SJSA1 (cell line): ENCODE measurements around the gene KRTAP4-16. TPM values are rescaled to one million over a fixed set of nuclear protein-coding genes. Genes with fewer than 3 reads are reported as not detected.
A peak's percentile ranks its signal among the peaks of the same experiment; 100 is the strongest.
"Not testable (repeated sequence)": the region's sequence is repeated elsewhere in the genome, so short reads cannot be mapped to it uniquely, and the experiment has no call there.

Experiments used
- DNase-seq, 2 experiments: peaks; one replicate each; pipeline ENCODE4 v3.0.0-alpha.2; 2015 to 2020; ENCODE audit warnings: low spot score in 2 of 2, low read depth in 1 of 2
- H3K27ac ChIP-seq: fragments of 250-450 bp; sonication (Bioruptor Pico); 2 replicates; pipeline ENCODE4 v1.5.1; 2020; ENCODE audit warnings: mild to moderate bottlenecking, moderate library complexity
- H3K27me3 ChIP-seq: fragments of 250-450 bp; sonication (Bioruptor Pico); replicated peaks from 2 replicates; pipeline ENCODE4 v1.5.1; 2020; ENCODE audit warnings: mild to moderate bottlenecking, moderate library complexity
- H3K36me3 ChIP-seq: fragments of 250-450 bp; sonication (Bioruptor Pico); 2 replicates; pipeline ENCODE4 v1.5.1; 2020; ENCODE audit warnings: mild to moderate bottlenecking
- H3K4me1 ChIP-seq: fragments of 250-450 bp; sonication (Bioruptor Pico); replicated peaks from 2 replicates; pipeline ENCODE4 v1.6.1; 2021; ENCODE audit warnings: mild to moderate bottlenecking
- H3K4me3 ChIP-seq: fragments of 250-450 bp; sonication (Bioruptor Pico); 2 replicates; pipeline ENCODE4 v1.5.1; 2020; ENCODE audit warnings: mild to moderate bottlenecking
- H3K9me3 ChIP-seq: fragments of 250-450 bp; sonication (Bioruptor Pico); replicated peaks from 2 replicates; pipeline ENCODE4 v1.5.1; 2020; ENCODE audit warnings: mild to moderate bottlenecking
- total RNA-seq: library from RNA; depleted of rRNA; stranded (reverse); fragments of >200 nt; shearing (Covaris generic); gene quantifications from 2 replicates; pipeline ENCODE4 v1.2.3, GENCODE V29; 2014

KRTAP4-16 gene
- total RNA-seq, 1 experiment from 2014 or later = not detected

- no peaks in the 10 kb centered on the region for H3K9me3 ChIP-seq
- no peak for DNase-seq
- no peak overlapping the region for H3K4me3 ChIP-seq
- H3K27me3 ChIP-seq = no peaks in the 10 kb centered on the region
- H3K4me1 ChIP-seq = peaks cover 15% of the 10 kb centered on the region
- H3K36me3 ChIP-seq = no peaks in the 10 kb centered on the region
- H3K27ac ChIP-seq = no peak overlapping the region
These were observed 6.0 kb upstream of the KRTAP4-16 start for GRCh38 chr17:41107941-41108450.

GRCh38 chr17:41105347-41105746 lies 3.3 kb upstream of the KRTAP4-16 start, which contains the start of gene KRTAP4-9:
TSS of gene KRTAP4-9 (plus strand) at chr17:41105389. CDS start at chr17:41105389, 0 bp downstream.
- Histone ChIP-seq H3K4me1 (peaks cover 15% of the 10 kb centered on the region), H3K27ac (peak within 1 kb of the TSS; percentile 56)
- DNase-seq, H3K9me3 ChIP-seq, H3K4me3 ChIP-seq, H3K36me3 ChIP-seq, H3K27me3 ChIP-seq: not testable (repeated sequence)

- DNase-seq = peak in 1 of 2 experiments; percentile 37
- H3K27me3 ChIP-seq, H3K36me3 ChIP-seq, H3K9me3 ChIP-seq, H3K4me3 ChIP-seq: not testable (repeated sequence)
- H3K4me1 ChIP-seq = peaks cover 20% of the 10 kb centered on the region
- H3K27ac ChIP-seq = peak overlapping the region; percentile 56
These were observed 2.5 kb upstream of the KRTAP4-16 start for GRCh38 chr17:41104386-41105038.

- Histone ChIP-seq H3K27me3 (no peaks in the 10 kb centered on the region), H3K36me3 (no peaks in the 10 kb centered on the region), H3K4me3 (no peak overlapping the region), H3K27ac (peak overlapping the region; percentile 56), H3K4me1 (peaks cover 21% of the 10 kb centered on the region), H3K9me3 (no peaks in the 10 kb centered on the region)
- peak in 1 of 2 experiments; percentile 46 for DNase-seq
These were observed 1.9 kb upstream of the KRTAP4-16 start for GRCh38 chr17:41103896-41104295.

- H3K27me3 ChIP-seq, H3K9me3 ChIP-seq, H3K36me3 ChIP-seq, H3K4me3 ChIP-seq: not testable (repeated sequence)
- peak overlapping the region; percentile 60 for H3K27ac ChIP-seq
- H3K4me1 ChIP-seq = peaks cover 19% of the 10 kb centered on the region
- DNase-seq = peak; percentile 57 to 72
These were observed 2.1 kb downstream of the KRTAP4-16 start for GRCh38 chr17:41099682-41100480.

- H3K4me1 ChIP-seq = peaks cover 16% of the 10 kb centered on the region
- H3K36me3 ChIP-seq = no peaks in the 10 kb centered on the region
- no peak for DNase-seq
- no peaks in the 10 kb centered on the region for H3K27me3 ChIP-seq
- no peak overlapping the region for H3K4me3 ChIP-seq
- H3K9me3 ChIP-seq = no peaks in the 10 kb centered on the region
- no peak overlapping the region for H3K27ac ChIP-seq
These were observed 3.5 kb downstream of the KRTAP4-16 start for GRCh38 chr17:41098481-41098880.

GRCh38 chr17:41098042-41098441 lies 4.0 kb downstream of the KRTAP4-16 start, which contains the start of gene KRTAP4-8:
TSS of gene KRTAP4-8 (minus strand) at chr17:41098142. CDS start at chr17:41098084, 58 bp downstream.
- H3K27ac ChIP-seq = no peak within 1 kb of the TSS
- H3K36me3 ChIP-seq = no peaks in the 10 kb centered on the region
- H3K4me3 ChIP-seq = no peak within 1 kb of the TSS
- DNase-seq = no peak
- no peaks in the 10 kb centered on the region for H3K9me3 ChIP-seq
- no peaks in the 10 kb centered on the region for H3K27me3 ChIP-seq
- H3K4me1 ChIP-seq = peaks cover 12% of the 10 kb centered on the region

GRCh38 chr17:41096055-41096454 lies 6.0 kb downstream of the KRTAP4-16 start:
- Histone ChIP-seq H3K27me3 (no peaks in the 10 kb centered on the region), H3K9me3 (no peaks in the 10 kb centered on the region), H3K4me1 (peaks cover 12% of the 10 kb centered on the region), H3K36me3 (no peaks in the 10 kb centered on the region), H3K27ac (no peak overlapping the region), H3K4me3 (no peak overlapping the region)
- DNase-seq = no peak

GRCh38 chr17:41088760-41089352 lies 13.2 kb downstream of the KRTAP4-16 start:
- H3K27ac ChIP-seq, H3K27me3 ChIP-seq: not testable (repeated sequence)

GRCh38 chr17:41084100-41084856 lies 17.7 kb downstream of the KRTAP4-16 start, which contains the start of gene KRTAP4-7:
TSS of gene KRTAP4-7 (plus strand) at chr17:41084150. CDS start at chr17:41084207, 57 bp downstream.
- not testable (repeated sequence) for H3K4me3 ChIP-seq, DNase-seq, H3K9me3 ChIP-seq, H3K4me1 ChIP-seq, H3K27me3 ChIP-seq, H3K36me3 ChIP-seq
- H3K27ac ChIP-seq = peak within 1 kb of the TSS; percentile 71; the same call in 1 of the 2 replicates

More at GRCh38 chr17:41088760-41089352, 13.2 kb downstream of the KRTAP4-16 start:
- H3K36me3 ChIP-seq, H3K4me1 ChIP-seq, DNase-seq, H3K9me3 ChIP-seq, H3K4me3 ChIP-seq: not testable (repeated sequence)

- not testable (repeated sequence) for H3K9me3 ChIP-seq, H3K4me3 ChIP-seq, H3K4me1 ChIP-seq, H3K27me3 ChIP-seq, H3K27ac ChIP-seq, H3K36me3 ChIP-seq
- peak in 1 of 2 experiments; percentile 47 for DNase-seq
These were observed 18.6 kb downstream of the KRTAP4-16 start for GRCh38 chr17:41083427-41083826.

GRCh38 chr17:41082626-41083025 lies 19.4 kb downstream of the KRTAP4-16 start:
- H3K4me3 ChIP-seq = no peak overlapping the region
- no peaks in the 10 kb centered on the region for H3K9me3 ChIP-seq
- H3K27me3 ChIP-seq = no peaks in the 10 kb centered on the region
- peak overlapping the region; percentile 71 for H3K27ac ChIP-seq
- DNase-seq = peak in 1 of 2 experiments; percentile 61
- no peaks in the 10 kb centered on the region for H3K36me3 ChIP-seq
- peaks cover 6% of the 10 kb centered on the region for H3K4me1 ChIP-seq

- Histone ChIP-seq H3K27ac (no peak overlapping the region), H3K36me3 (no peaks in the 10 kb centered on the region), H3K4me1 (no peaks in the 10 kb centered on the region), H3K9me3 (no peaks in the 10 kb centered on the region), H3K4me3 (no peak overlapping the region), H3K27me3 (no peaks in the 10 kb centered on the region)
- no peak for DNase-seq
These were observed 25.2 kb downstream of the KRTAP4-16 start for GRCh38 chr17:41076788-41077187.
